Activated CD8-positive, alpha-beta memory T cell treated with anti-CD3 and anti-CD28 coated beads, Interleukin-2, amount 50 U/mL, for 48 hours (primary cell): ENCODE results near the gene SSTR5.

ENCODE experiments used
- DNase-seq: peaks from one replicate; pipeline ENCODE4 v3.0.0-alpha.2; 2020

Gene SSTR5

GRCh38 chr16:1107731-1108130 is 35.2 kb downstream of the SSTR5 start:
- DNase-seq, result no peak

DNA sequence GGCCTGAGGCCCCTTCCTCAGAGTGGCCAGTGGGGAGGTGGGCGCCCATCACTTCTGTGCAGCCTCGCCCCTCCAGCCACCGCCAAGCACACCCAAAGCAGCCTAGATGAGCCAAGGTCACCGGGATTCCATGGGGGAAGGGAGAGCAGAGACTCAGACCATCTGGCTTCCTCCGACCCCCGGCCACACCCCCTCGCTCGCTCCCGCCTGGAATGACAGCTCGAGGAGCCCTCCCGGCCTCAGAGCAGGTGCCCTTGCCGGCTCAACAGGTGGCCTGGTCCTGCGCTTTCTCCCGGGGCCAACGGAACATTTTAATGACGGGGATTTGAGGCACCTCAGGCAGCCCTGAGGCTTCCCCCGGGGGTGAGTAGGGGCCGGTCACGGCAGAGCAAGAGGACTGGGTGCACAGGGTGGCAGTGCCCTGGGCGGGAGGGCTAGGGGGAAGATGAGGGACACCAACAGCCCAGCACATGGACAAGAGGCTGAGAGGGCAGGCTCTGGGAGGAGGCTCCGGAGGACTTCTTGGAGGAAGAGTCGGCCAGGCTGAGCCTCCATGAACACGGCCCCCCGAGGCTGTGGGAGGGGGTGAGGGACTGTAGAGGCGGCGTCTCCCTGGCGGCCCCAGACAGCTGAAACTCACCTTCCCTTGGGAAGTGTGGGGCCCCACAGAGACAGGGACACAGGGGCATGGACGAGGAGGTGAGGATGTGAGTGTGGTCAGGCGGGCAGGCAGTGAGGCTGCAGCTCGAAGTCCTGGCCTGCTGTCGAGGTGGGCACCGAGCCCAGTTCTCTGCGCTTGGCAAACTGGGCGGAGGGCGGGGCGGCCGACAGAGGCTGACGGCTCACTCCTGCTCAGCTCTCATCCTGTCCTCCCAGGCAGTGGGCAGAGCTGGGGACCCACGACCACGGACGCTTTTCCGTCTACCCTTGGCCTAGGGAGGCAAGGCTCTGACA is 36.0 kb downstream of the SSTR5 start:
- no peak for DNase-seq

DNA sequence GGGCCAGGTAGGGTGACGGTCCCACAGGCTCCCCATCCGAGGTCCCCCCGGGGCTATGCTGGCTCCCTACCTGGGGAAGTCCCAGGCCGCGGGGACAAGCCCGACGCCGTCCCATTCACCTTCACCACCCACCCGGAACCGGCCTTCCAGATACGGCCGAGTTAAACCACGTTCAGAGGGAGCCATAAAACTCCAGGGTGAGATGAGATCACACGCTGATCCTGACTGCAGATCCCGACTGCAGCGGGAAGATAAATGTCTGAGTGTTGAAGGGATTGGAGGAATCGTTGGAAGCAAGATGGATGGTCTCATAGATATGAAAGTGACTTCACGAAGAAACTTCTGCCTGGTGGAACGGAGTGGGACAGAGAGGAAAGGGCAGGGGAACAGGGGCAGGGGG is 37.1 kb downstream of the SSTR5 start:
- no peak for DNase-seq

- no peak for DNase-seq
Observed at GRCh38 chr16:1112506-1113184, 40.1 kb downstream of the SSTR5 start.

DNA sequence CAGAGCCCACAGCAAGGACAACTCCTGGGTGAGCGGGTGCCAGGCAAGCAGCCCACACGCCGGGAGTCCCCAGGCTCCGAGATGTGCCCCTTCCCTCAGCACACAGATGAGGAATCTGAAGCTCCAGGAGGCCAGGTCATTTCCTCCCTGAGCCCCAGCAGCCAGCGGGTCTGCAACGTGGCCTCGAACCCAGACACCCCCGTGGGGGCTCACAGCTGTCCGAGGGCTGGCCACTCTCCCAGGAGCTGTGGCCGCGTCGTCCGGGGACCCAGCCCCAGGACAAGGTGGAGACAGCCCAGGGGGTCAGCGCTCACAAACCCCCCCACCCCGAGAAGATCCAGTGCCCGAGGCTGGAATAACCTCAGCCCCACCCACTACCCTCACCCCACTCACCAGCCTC is 40.9 kb downstream of the SSTR5 start:
- DNase-seq, result no peak

- DNase-seq, result no peak
Observed at GRCh38 chr16:1113889-1114526, 41.5 kb downstream of the SSTR5 start.

- DNase-seq, result no peak
Observed at GRCh38 chr16:1116693-1117077, 44.1 kb downstream of the SSTR5 start.

GRCh38 chr16:1117176-1117900 is 44.8 kb downstream of the SSTR5 start:
- no peak for DNase-seq

- no peak for DNase-seq
Observed at GRCh38 chr16:1117926-1118325, 45.4 kb downstream of the SSTR5 start.

GRCh38 chr16:1119129-1119528 is 46.6 kb downstream of the SSTR5 start:
- no peak for DNase-seq

DNA sequence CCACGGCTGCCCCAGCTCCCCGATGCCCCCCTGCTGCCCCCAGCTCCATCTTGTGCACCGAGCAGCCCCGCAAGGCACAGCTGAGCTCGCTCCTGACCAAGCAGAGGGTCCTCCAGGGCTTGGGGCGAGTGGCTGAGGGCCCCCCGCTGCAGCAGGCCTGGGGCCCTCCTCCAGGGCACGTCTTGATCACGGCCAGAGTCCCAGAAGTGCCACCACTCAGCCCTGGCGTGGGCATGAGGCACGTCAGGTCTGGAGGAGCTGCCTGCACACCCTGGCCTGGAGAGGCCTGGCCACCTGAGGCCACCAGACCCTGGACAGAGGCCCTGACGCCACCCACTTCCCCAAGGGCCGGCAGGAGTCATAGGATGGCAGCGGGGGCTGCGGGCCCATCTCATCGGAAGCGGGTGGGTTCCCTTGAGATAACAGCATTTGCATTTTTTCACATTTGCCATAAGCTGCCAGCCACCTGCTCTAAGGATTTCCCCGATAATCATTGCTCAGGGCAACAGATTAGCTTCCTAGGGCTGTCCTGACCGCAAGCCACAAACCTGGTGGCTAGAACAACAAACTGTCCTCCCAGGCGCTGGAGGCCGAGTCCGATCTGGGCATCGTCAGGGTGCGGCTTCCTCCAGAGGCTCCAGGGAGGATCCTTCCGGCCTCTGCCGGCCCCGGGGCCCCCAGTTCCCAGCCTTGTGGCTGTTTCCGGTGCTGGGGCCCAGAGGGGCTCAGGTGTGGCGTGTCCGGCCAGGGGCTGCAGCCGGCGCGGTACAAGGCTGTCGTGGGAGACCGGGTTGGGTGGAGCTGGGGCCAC is 47.4 kb downstream of the SSTR5 start:
- DNase-seq, result no peak

DNA sequence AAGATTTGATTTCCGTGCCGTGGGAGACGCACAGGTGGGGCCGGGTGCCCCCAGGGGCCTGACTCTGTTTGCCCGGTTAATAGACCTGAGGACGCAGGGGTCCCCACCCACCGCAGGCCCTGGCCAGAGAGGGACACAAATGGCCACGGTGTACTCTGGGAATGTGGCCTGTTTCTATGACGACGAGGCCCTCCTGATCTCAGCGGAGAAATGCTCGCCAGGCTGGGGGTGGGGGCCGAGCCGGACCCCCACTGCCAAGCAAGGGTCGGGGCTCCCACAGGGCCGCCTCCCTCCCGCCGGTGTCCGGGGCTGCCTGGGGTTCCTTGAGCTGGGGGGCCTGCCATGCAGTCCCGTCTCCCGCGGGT is 48.0 kb downstream of the SSTR5 start:
- no peak for DNase-seq

DNA sequence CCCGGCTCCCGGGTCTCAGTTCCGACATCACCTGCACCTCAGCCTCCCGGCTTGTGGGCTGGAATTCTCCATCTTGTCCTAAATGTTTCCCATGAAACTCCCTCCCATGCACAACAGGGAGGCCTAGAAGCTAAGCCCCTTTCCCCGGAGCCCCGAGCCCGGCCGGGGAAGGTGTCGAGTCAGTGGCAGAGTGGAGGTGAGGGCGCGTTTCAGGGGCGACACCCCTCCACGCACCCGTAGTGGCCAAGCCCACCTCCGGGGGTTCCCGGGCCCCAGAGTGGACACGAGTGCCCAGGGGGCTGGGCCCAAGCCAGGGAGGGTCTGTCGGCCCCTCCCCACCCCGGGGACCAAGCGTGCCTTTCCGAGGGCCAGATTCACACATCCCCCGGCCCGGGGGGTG is 48.5 kb downstream of the SSTR5 start:
- no peak for DNase-seq

- DNase-seq, result no peak
Observed at GRCh38 chr16:1121601-1122397, 49.3 kb downstream of the SSTR5 start.

- DNase-seq, result no peak
Observed at GRCh38 chr16:1122398-1122765, 49.8 kb downstream of the SSTR5 start.

- no peak for DNase-seq
Observed at GRCh38 chr16:1123525-1124230, 51.1 kb downstream of the SSTR5 start.

DNA sequence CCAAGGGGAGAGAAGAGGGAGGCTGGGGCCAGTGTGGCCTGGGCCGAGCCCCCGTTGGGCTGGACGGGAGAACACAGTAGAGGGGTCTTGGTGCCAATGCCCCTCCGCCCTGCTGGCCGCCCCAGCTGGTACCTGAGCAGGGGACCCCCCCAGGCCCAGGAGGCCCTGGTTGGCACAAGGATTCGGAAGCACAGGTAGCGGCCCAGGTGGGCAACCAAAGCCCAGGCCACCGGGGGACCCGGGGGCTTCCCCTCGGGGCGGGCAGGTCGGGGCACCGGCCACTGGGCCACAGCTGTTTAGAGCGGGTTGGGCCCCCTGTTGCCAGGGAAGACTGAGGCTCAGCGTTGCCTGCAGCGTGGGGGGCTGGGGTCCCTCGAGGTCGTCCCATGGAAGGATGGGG is 51.7 kb downstream of the SSTR5 start:
- no peak for DNase-seq

DNA sequence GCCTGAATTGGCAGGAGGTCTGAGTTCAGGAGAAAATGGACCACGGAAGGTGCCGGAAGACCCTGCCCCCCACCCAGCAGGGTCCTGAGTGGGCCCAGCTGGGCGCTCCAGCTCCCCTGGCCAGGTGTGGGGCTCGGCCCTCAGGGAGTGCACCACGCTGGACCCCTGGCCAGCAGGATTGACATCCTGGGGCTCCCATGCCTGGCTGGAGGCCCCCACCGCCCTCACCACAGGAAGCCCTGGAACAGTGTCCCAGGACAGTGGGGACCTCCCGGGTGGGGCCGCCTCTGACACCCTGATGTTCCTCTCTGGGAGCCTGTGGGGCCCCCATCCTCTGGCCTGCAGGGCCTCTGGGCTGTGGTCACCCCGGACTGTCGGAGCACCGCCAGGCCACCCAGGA is 52.2 kb downstream of the SSTR5 start:
- DNase-seq, result no peak

GRCh38 chr16:1125471-1125870 is 52.9 kb downstream of the SSTR5 start:
- DNase-seq, result no peak

- DNase-seq, result no peak
Observed at GRCh38 chr16:1126044-1126443, 53.5 kb downstream of the SSTR5 start.

GRCh38 chr16:1126586-1126985 is 54.0 kb downstream of the SSTR5 start:
- DNase-seq, result no peak
